Tibial nerve (tissue), 4 donors: ENCODE measurements around the gene PRELID2. TPM values are rescaled to one million over a fixed set of nuclear protein-coding genes. Genes with fewer than 3 reads are reported as not detected.

ENCODE experiments used
- DNase-seq, 2 donors: peaks; one replicate each; pipeline ENCODE4 v3.0.0-alpha.2; 2019; ENCODE audit warnings: low spot score in 2 of 2
- H3K27ac ChIP-seq, 4 donors: fragments of 200-600 bp; sonication (generic) in 3 of 4; one replicate each; pipeline ENCODE4 v1.5.1; 2017 to 2019; ENCODE audit warnings: mild to moderate bottlenecking in 1 of 4
- H3K27me3 ChIP-seq, 2 donors: fragments of 200-600 bp; sonication (generic) in 1 of 2; one replicate each; pipeline versions ENCODE4 v1.5.1 to v1.6.0; 2017 to 2019
- H3K36me3 ChIP-seq, 3 donors: fragments of 200-600 bp; sonication (generic); one replicate each; pipeline ENCODE4 v1.5.1; 2018 to 2019
- H3K4me1 ChIP-seq, 4 donors: fragments of 200-600 bp; sonication (generic) in 3 of 4; one replicate each; pipeline ENCODE4 v1.5.1; 2017 to 2019
- H3K4me3 ChIP-seq, 4 donors: fragments of 200-600 bp; sonication (generic) in 3 of 4; one replicate each; pipeline ENCODE4 v1.5.1; 2017 to 2019; ENCODE audit warnings: mild to moderate bottlenecking in 1 of 4, moderate library complexity in 1 of 4
- H3K9me3 ChIP-seq, 4 donors: fragments of 200-600 bp; sonication (generic) in 3 of 4; one replicate each; pipeline ENCODE4 v1.5.1; 2017 to 2019
- CTCF ChIP-seq, 5 experiments: fragments of 200-600 bp in 3 of 5; fragments of 450-650 bp in 2 of 5; sonication (generic) in 3 of 5; IDR thresholded peaks; one replicate each; pipeline ENCODE4 v1.5.1; 2016 to 2019; ENCODE audit warnings: antibody characterized with exemption in 5 of 5, mild to moderate bottlenecking in 3 of 5, moderate library complexity in 2 of 5
- EP300 ChIP-seq, 2 donors: sonication (generic); formaldehyde crosslinking; IDR thresholded peaks; one replicate each; pipeline ENCODE4 v1.6.1; 2017; ENCODE audit warnings: antibody characterized with exemption in 2 of 2, mild to moderate bottlenecking in 1 of 2
- POLR2A ChIP-seq, 2 donors: fragments of 450-650 bp; IDR thresholded peaks; one replicate each; pipeline ENCODE4 v1.6.1; 2017; ENCODE audit warnings: antibody characterized with exemption in 2 of 2, mild to moderate bottlenecking in 2 of 2, moderate library complexity in 2 of 2
- WGBS, 2 donors: methylation state at CpG; one replicate each; pipeline ENCODE4 v1.1.5; 2018; 5-methylcytosine and 5-hydroxymethylcytosine counted together
- total RNA-seq, 4 donors: library from RNA; depleted of rRNA; stranded (reverse); fragments of >200 nt; gene quantifications; one replicate each; pipeline ENCODE4 v1.1.0, GENCODE V29; 2016

Gene PRELID2
- total RNA-seq, 4 donors from 2014 or later = 10.5 to 31.7 (median 16.4) TPM

GRCh38 chr5:145768863-145769262 is 66.3 kb downstream of the PRELID2 start:
- peaks cover 0 to 19% (median 0%) of the 10 kb centered on the region in 3 donors for H3K36me3 ChIP-seq
- no peaks in the 10 kb centered on the region for H3K27me3 ChIP-seq
- no peaks in the 10 kb centered on the region for H3K4me1 ChIP-seq
- no peak for TF ChIP-seq EP300 (IDR thresholded peaks at IDR 0.05)
- no peak for TF ChIP-seq POLR2A (IDR thresholded peaks at IDR 0.05)
- no peak for TF ChIP-seq CTCF (IDR thresholded peaks at IDR 0.05)
- H3K4me3 ChIP-seq = no peak overlapping the region
- 52 to 58% methylated on average over 3 of the region's 3 CpGs for WGBS, 2 donors
- H3K9me3 ChIP-seq = peaks cover 0 to 7% (median 0%) of the 10 kb centered on the region in 4 donors
- DNase-seq = no peak
- H3K27ac ChIP-seq = no peak overlapping the region

GRCh38 chr5:145764325-145764724 is 70.8 kb downstream of the PRELID2 start:
- Histone ChIP-seq H3K4me1 (no peaks in the 10 kb centered on the region), H3K27ac (no peak overlapping the region), H3K4me3 (no peak overlapping the region), H3K27me3 (no peaks in the 10 kb centered on the region), H3K9me3 (peaks cover 0 to 7% (median 0%) of the 10 kb centered on the region in 4 donors), H3K36me3 (peaks cover 0 to 22% (median 0%) of the 10 kb centered on the region in 3 donors)
- TF ChIP-seq CTCF (IDR thresholded peaks at IDR 0.05) = no peak
- TF ChIP-seq EP300 (IDR thresholded peaks at IDR 0.05) = no peak
- no peak for TF ChIP-seq POLR2A (IDR thresholded peaks at IDR 0.05)
- DNase-seq = no peak
- WGBS, 2 donors = 81 to 89% methylated on average over 1 of the region's 1 CpG

- Histone ChIP-seq H3K4me1 (no peaks in the 10 kb centered on the region), H3K27me3 (no peaks in the 10 kb centered on the region), H3K36me3 (peaks cover 0 to 21% (median 0%) of the 10 kb centered on the region in 3 donors), H3K27ac (no peak overlapping the region), H3K4me3 (no peak overlapping the region), H3K9me3 (peaks cover 0 to 7% (median 0%) of the 10 kb centered on the region in 4 donors)
- no peak for DNase-seq
- no peak for TF ChIP-seq POLR2A (IDR thresholded peaks at IDR 0.05)
- no peak for TF ChIP-seq EP300 (IDR thresholded peaks at IDR 0.05)
- TF ChIP-seq CTCF (IDR thresholded peaks at IDR 0.05) = no peak
- 90 to 100% methylated on average over 1 of the region's 1 CpG for whole genome bisulfite sequencing, 2 donors
Observed at GRCh38 chr5:145762833-145763232, 72.3 kb downstream of the PRELID2 start.

GRCh38 chr5:145761254-145761653 is 73.9 kb downstream of the PRELID2 start:
- TF ChIP-seq EP300 (IDR thresholded peaks at IDR 0.05) (no peak), CTCF (IDR thresholded peaks at IDR 0.05) (no peak), POLR2A (IDR thresholded peaks at IDR 0.05) (no peak)
- 83 to 85% methylated on average over 4 of the region's 4 CpGs for WGBS, 2 donors
- no peaks in the 10 kb centered on the region for H3K4me1 ChIP-seq
- DNase-seq = no peak
- H3K27ac ChIP-seq = no peak overlapping the region
- no peaks in the 10 kb centered on the region for H3K9me3 ChIP-seq
- H3K4me3 ChIP-seq = no peak overlapping the region
- H3K27me3 ChIP-seq = no peaks in the 10 kb centered on the region
- peaks cover 0 to 10% (median 0%) of the 10 kb centered on the region in 3 donors for H3K36me3 ChIP-seq

GRCh38 chr5:145760660-145761059 is 74.5 kb downstream of the PRELID2 start:
- WGBS, 2 donors = 77 to 81% methylated on average over 1 of the region's 1 CpG
- Histone ChIP-seq H3K4me1 (no peaks in the 10 kb centered on the region), H3K27ac (no peak overlapping the region), H3K9me3 (no peaks in the 10 kb centered on the region), H3K36me3 (peaks cover 0 to 10% (median 0%) of the 10 kb centered on the region in 3 donors), H3K4me3 (no peak overlapping the region), H3K27me3 (no peaks in the 10 kb centered on the region)
- no peak for DNase-seq
- TF ChIP-seq POLR2A (IDR thresholded peaks at IDR 0.05) (no peak), EP300 (IDR thresholded peaks at IDR 0.05) (no peak), CTCF (IDR thresholded peaks at IDR 0.05) (no peak)
